Measurements from ENCODE around the gene DPP9.
A peak's percentile ranks its signal among the peaks of the same experiment; 100 is the strongest.

The DPP9 gene

GRCh38 chr19:4699826-4700692, 23.6 kb downstream of the DPP9 start:
- no peak for DNase-seq (ENCODE audit: low read depth in 1 of 2, low spot score in 1 of 2)
- no peak for TF ChIP-seq JUND (IDR thresholded peaks at IDR 0.05; ENCODE audit: low read depth)
- in situ Hi-C loops (cut with HindIII; ENCODE audit: low pct_unique_long_range_greater_than_20kb, low sequenced_read_pairs) = no loop called here

GRCh38 chr19:4697304-4697703, 26.3 kb downstream of the DPP9 start:
- DNase-seq (ENCODE audit: low read depth in 1 of 2, low spot score in 1 of 2) = no peak
- in situ Hi-C loops (cut with HindIII; ENCODE audit: low pct_unique_long_range_greater_than_20kb, low sequenced_read_pairs) = no loop called here
- TF ChIP-seq JUND (IDR thresholded peaks at IDR 0.05; ENCODE audit: low read depth) = no peak

- in situ Hi-C loops (cut with HindIII; ENCODE audit: low pct_unique_long_range_greater_than_20kb, low sequenced_read_pairs) = no loop called here
- TF ChIP-seq JUND (IDR thresholded peaks at IDR 0.05; ENCODE audit: low read depth) = no peak
- DNase-seq (ENCODE audit: low read depth in 1 of 2, low spot score in 1 of 2) = no peak
Measured at GRCh38 chr19:4695224-4695731, 28.4 kb downstream of the DPP9 start.

- TF ChIP-seq JUND (IDR thresholded peaks at IDR 0.05; ENCODE audit: low read depth) = no peak
- DNase-seq (ENCODE audit: low read depth in 1 of 2, low spot score in 1 of 2) = peak; percentile 30 to 65
- in situ Hi-C loops (cut with HindIII; ENCODE audit: low pct_unique_long_range_greater_than_20kb, low sequenced_read_pairs) = no loop called here
Measured at GRCh38 chr19:4694211-4694987, 29.2 kb downstream of the DPP9 start.

GRCh38 chr19:4693471-4694121, 30.0 kb downstream of the DPP9 start:
- no peak for DNase-seq (ENCODE audit: low read depth in 1 of 2, low spot score in 1 of 2)
- no peak for TF ChIP-seq JUND (IDR thresholded peaks at IDR 0.05; ENCODE audit: low read depth)
- in situ Hi-C loops (cut with HindIII; ENCODE audit: low pct_unique_long_range_greater_than_20kb, low sequenced_read_pairs) = no loop called here

GRCh38 chr19:4693078-4693350, 30.6 kb downstream of the DPP9 start:
- in situ Hi-C loops (cut with HindIII; ENCODE audit: low pct_unique_long_range_greater_than_20kb, low sequenced_read_pairs) = no loop called here
- TF ChIP-seq JUND (IDR thresholded peaks at IDR 0.05; ENCODE audit: low read depth) = no peak
- DNase-seq (ENCODE audit: low read depth in 1 of 2, low spot score in 1 of 2) = no peak

- no peak for DNase-seq (ENCODE audit: low read depth in 1 of 2, low spot score in 1 of 2)
- in situ Hi-C loops (cut with HindIII; ENCODE audit: low pct_unique_long_range_greater_than_20kb, low sequenced_read_pairs) = no loop called here
Measured at GRCh38 chr19:4692251-4693077, 31.2 kb downstream of the DPP9 start.

GRCh38 chr19:4691373-4691772, 32.3 kb downstream of the DPP9 start:
- DNase-seq (ENCODE audit: low read depth in 1 of 2, low spot score in 1 of 2) = no peak
- TF ChIP-seq JUND (IDR thresholded peaks at IDR 0.05; ENCODE audit: low read depth) = no peak
- in situ Hi-C loops (cut with HindIII; ENCODE audit: low pct_unique_long_range_greater_than_20kb, low sequenced_read_pairs) = no loop called here

More at GRCh38 chr19:4692251-4693077, 31.2 kb downstream of the DPP9 start:
- no peak for TF ChIP-seq JUND (IDR thresholded peaks at IDR 0.05; ENCODE audit: low read depth)

- no peak for DNase-seq (ENCODE audit: low read depth in 1 of 2, low spot score in 1 of 2)
- in situ Hi-C loops (cut with HindIII; ENCODE audit: low pct_unique_long_range_greater_than_20kb, low sequenced_read_pairs) = no loop called here
- TF ChIP-seq JUND (IDR thresholded peaks at IDR 0.05; ENCODE audit: low read depth) = no peak
Measured at GRCh38 chr19:4690361-4690760, 33.3 kb downstream of the DPP9 start.

- in situ Hi-C loops (cut with HindIII; ENCODE audit: low pct_unique_long_range_greater_than_20kb, low sequenced_read_pairs) = no loop called here
- DNase-seq (ENCODE audit: low read depth in 1 of 2, low spot score in 1 of 2) = no peak
- no peak for TF ChIP-seq JUND (IDR thresholded peaks at IDR 0.05; ENCODE audit: low read depth)
Measured at GRCh38 chr19:4689403-4689802, 34.2 kb downstream of the DPP9 start.

GRCh38 chr19:4688587-4688986, 35.1 kb downstream of the DPP9 start:
- in situ Hi-C loops (cut with HindIII; ENCODE audit: low pct_unique_long_range_greater_than_20kb, low sequenced_read_pairs) = no loop called here
- TF ChIP-seq JUND (IDR thresholded peaks at IDR 0.05; ENCODE audit: low read depth) = no peak

GRCh38 chr19:4687396-4687795, 36.2 kb downstream of the DPP9 start:
- no peak for DNase-seq (ENCODE audit: low read depth in 1 of 2, low spot score in 1 of 2)
- TF ChIP-seq JUND (IDR thresholded peaks at IDR 0.05; ENCODE audit: low read depth) = no peak
- in situ Hi-C loops (cut with HindIII; ENCODE audit: low pct_unique_long_range_greater_than_20kb, low sequenced_read_pairs) = no loop called here

More at GRCh38 chr19:4688587-4688986, 35.1 kb downstream of the DPP9 start:
- no peak for DNase-seq (ENCODE audit: low read depth in 1 of 2, low spot score in 1 of 2)
